LNCaP clone FGC (cell line): ENCODE measurements around the gene TMEM59L.

ENCODE experiments used
- DNase-seq: peaks from one replicate; pipeline ENCODE4 v3.0.0-alpha.2; 2011; ENCODE audit warnings: low read depth
- H3K4me3 ChIP-seq: 2 replicates; pipeline ENCODE4 v1.5.1; 2011; ENCODE audit warnings: mild to moderate bottlenecking, low read depth, low read length, control low read depth
- CTCF ChIP-seq: IDR thresholded peaks from 2 replicates; pipeline ENCODE4 v1.5.1; 2012; ENCODE audit warnings: mild to moderate bottlenecking; ENCODE audit not compliant: control insufficient read depth, insufficient read depth; ENCODE audit errors: extremely low read depth

TMEM59L gene

GRCh38 chr19:18603255-18603957 lies 9.3 kb upstream of the TMEM59L start:
- DNase-seq, result no peak

GRCh38 chr19:18603958-18604819 lies 8.5 kb upstream of the TMEM59L start:
- no peak for DNase-seq
- no peak for TF ChIP-seq CTCF
- H3K4me3 ChIP-seq, result no peak overlapping the region

More at GRCh38 chr19:18603255-18603957, 9.3 kb upstream of the TMEM59L start:
- no peak overlapping the region for H3K4me3 ChIP-seq
- TF ChIP-seq CTCF, result no peak

GRCh38 chr19:18604820-18605159 lies 7.9 kb upstream of the TMEM59L start:
- no peak for TF ChIP-seq CTCF
- no peak for DNase-seq

GRCh38 chr19:18605196-18605545 lies 7.5 kb upstream of the TMEM59L start:
- DNase-seq, result no peak
- TF ChIP-seq CTCF, result no peak
- H3K4me3 ChIP-seq, result no peak overlapping the region

More at GRCh38 chr19:18604820-18605159, 7.9 kb upstream of the TMEM59L start:
- no peak overlapping the region for H3K4me3 ChIP-seq

- DNase-seq, result no peak
- H3K4me3 ChIP-seq, result no peak overlapping the region
- no peak for TF ChIP-seq CTCF
Measured at GRCh38 chr19:18605546-18606280, 7.0 kb upstream of the TMEM59L start.

- TF ChIP-seq CTCF, result no peak
- no peak for DNase-seq
- H3K4me3 ChIP-seq, result no peak within 1 kb of the TSS
Measured at GRCh38 chr19:18606281-18607225, 6.1 kb upstream of the TMEM59L start, which contains the start of gene CRLF1. Gene CRLF1 (minus strand): TSS chr19:18606799. CDS start chr19:18606656, 143 bp downstream.
